ENCODE results near the gene KRT85. TPM values are rescaled to one million over a fixed set of nuclear protein-coding genes. Genes with fewer than 3 reads are reported as not detected.

Gene KRT85
- total and polyA plus RNA-seq, 4 donors: not detected

DNA sequence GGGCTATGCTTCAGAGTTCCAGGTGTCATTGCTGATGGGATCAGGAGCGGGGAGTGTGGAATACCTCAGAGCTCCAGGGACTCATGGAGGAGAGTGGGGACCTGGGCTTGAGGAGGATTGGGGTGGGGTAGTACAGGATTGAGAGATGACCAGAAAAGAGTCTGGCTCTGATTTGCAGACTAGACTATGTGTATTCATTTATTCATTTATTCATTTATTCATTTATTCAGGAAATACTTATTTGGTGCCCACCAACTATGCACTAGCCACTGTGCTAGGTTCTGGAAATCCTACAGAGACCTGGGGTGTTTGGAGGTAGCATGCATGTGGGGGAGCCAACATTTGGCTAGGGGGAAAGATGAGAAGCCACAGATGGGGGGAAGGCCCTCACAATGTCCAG is 45.2 kb downstream of the KRT85 start:
- ATAC-seq (ENCODE audit: low FRiP score) (no peak), DNase-seq (peak in 1 of 2 donors; percentile 42)
- intact Hi-C loops (cut with DNase I): loop anchor here in 1 of 2 donors (5.0 kb wide), 2 partner anchors 40 to 110 kb away; no protein-coding TSS in a partner anchor
- Histone ChIP-seq H3K27me3 (ENCODE audit: control insufficient read depth in 1 of 2, insufficient read depth in 2 of 2, low read length in 1 of 2) (no peaks in the 10 kb centered on the region), H3K4me3 (ENCODE audit: low read length in 2 of 2) (no peak overlapping the region), H3K27ac (ENCODE audit: low read depth in 1 of 2, low read length in 2 of 2) (no peak overlapping the region), H3K4me1 (ENCODE audit: control insufficient read depth in 1 of 2, insufficient read depth in 2 of 2, low read length in 2 of 2) (no peaks in the 10 kb centered on the region), H3K9me3 (ENCODE audit: control insufficient read depth, low read length) (no peaks in the 10 kb centered on the region), H3K36me3 (ENCODE audit: control insufficient read depth in 1 of 2, insufficient read depth in 2 of 2, low read length in 1 of 2) (no peaks in the 10 kb centered on the region)
- WGBS, 2 donors: 97 to 100% methylated on average over 1 of the region's 1 CpG

DNA sequence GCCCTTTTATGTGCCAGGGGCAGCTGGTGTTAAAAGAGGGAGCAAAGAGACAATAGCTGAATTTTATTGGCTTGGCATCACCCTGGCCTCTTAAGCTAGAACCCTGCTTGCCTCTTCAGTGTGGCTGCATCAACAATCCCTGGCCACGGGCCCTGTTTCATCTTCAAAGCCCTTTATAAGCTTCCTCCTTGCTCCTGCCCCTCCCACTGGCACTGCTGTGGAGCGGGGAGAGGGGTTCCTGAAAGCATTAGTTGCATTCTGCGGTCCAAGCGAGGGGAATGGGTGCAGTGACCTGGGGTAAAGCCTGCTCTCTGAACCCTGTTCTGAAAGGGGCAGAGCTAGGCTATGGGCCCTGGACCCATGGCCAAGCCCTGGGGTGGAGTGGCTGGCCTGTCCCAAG is 45.9 kb downstream of the KRT85 start:
- WGBS, 2 donors: 89 to 93% methylated on average over 4 of the region's 4 CpGs
- Histone ChIP-seq H3K4me1 (ENCODE audit: control insufficient read depth in 1 of 2, insufficient read depth in 2 of 2, low read length in 2 of 2) (no peaks in the 10 kb centered on the region), H3K27me3 (ENCODE audit: control insufficient read depth in 1 of 2, insufficient read depth in 2 of 2, low read length in 1 of 2) (no peaks in the 10 kb centered on the region), H3K9me3 (ENCODE audit: control insufficient read depth, low read length) (no peaks in the 10 kb centered on the region), H3K27ac (ENCODE audit: low read depth in 1 of 2, low read length in 2 of 2) (no peak overlapping the region), H3K4me3 (ENCODE audit: low read length in 2 of 2) (no peak overlapping the region), H3K36me3 (ENCODE audit: control insufficient read depth in 1 of 2, insufficient read depth in 2 of 2, low read length in 1 of 2) (no peaks in the 10 kb centered on the region)
- intact Hi-C loops (cut with DNase I): loop anchor here in 1 of 2 donors (5.0 kb wide), 2 partner anchors 39 to 109 kb away; no protein-coding TSS in a partner anchor
- ATAC-seq (ENCODE audit: low FRiP score) (no peak), DNase-seq (peak in 1 of 2 donors; percentile 68)

DNA sequence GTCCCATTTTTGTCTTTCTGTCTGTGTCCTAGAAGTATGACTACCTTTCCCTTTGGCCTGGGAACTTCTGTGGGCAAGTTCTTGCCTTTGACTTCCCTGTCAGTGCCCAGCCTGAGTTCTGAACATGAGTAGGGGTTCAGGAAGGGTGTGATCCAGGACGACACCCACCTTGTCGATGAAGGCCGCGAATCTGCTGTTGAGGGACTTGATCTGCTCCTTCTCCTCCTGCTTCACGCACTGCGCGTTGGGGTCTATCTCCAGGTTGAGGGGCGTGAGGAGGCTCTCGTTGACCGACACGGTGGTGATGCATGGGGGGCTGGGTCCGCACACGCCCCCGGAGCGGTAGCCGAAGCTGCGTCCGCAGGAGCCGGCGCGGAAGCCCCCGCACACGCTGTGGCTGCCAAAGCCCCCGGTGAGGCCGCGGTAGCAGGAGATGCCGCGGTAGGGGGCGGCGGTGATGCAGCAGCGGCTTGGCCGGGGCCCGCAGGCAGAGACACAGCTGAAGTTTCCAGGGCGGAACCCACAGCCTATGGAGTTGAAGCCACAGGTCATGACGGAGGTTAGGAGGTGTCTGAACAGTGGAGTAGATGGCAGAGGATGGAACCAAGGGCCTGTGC is 46.4 kb downstream of the KRT85 start, which contains the start of gene KRT83:
KRT83 (minus strand) TSS at position 615 of the 617 bp plus-strand sequence; CDS start at position 552, 63 bp downstream.
- DNase-seq (peak in 1 of 2 donors; percentile 46), ATAC-seq (ENCODE audit: low FRiP score) (no peak)
- H3K36me3 ChIP-seq (ENCODE audit: control insufficient read depth in 1 of 2, insufficient read depth in 2 of 2, low read length in 1 of 2): no peaks in the 10 kb centered on the region
- no peaks in the 10 kb centered on the region for H3K27me3 ChIP-seq (ENCODE audit: control insufficient read depth in 1 of 2, insufficient read depth in 2 of 2, low read length in 1 of 2)
- H3K4me1 ChIP-seq (ENCODE audit: control insufficient read depth in 1 of 2, insufficient read depth in 2 of 2, low read length in 2 of 2): no peaks in the 10 kb centered on the region
- H3K9me3 ChIP-seq (ENCODE audit: control insufficient read depth, low read length): no peaks in the 10 kb centered on the region
- intact Hi-C loops (cut with DNase I): loop anchor here in 1 of 2 donors (5.0 kb wide), 2 partner anchors 39 to 109 kb away; no protein-coding TSS in a partner anchor
- WGBS, 2 donors: 81 to 83% methylated on average over 32 to 35 of the region's 35 CpGs
- H3K4me3 ChIP-seq (ENCODE audit: low read length in 2 of 2): no peak within 1 kb of the TSS
- H3K27ac ChIP-seq (ENCODE audit: low read depth in 1 of 2, low read length in 2 of 2): no peak within 1 kb of the TSS

DNA sequence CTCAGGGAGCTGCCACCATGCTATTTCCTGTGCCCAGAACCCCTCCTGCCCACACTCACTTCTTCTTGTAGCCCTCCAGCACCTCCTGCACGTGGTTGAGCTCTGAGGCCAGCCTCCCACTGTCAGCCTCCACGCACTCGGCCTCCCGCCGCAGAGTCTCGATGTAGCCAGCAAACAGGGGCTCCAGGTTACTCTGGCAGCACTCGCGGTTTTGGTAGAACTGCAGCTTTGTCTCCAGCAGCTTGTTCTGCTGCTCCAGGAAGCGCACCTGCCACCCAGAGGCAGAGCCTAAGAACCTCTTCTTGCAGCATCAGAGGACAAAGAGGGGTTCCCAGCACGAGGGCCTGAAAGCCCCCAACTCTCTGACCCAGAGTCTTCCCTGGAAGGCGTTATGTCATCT is 48.2 kb downstream of the KRT85 start:
- ATAC-seq (ENCODE audit: low FRiP score) (no peak), DNase-seq (peak in 1 of 2 donors; percentile 57)
- H3K9me3 ChIP-seq (ENCODE audit: control insufficient read depth, low read length): no peaks in the 10 kb centered on the region
- H3K27me3 ChIP-seq (ENCODE audit: control insufficient read depth in 1 of 2, insufficient read depth in 2 of 2, low read length in 1 of 2): no peaks in the 10 kb centered on the region
- H3K4me3 ChIP-seq (ENCODE audit: low read length in 2 of 2): no peak overlapping the region
- H3K36me3 ChIP-seq (ENCODE audit: control insufficient read depth in 1 of 2, insufficient read depth in 2 of 2, low read length in 1 of 2): no peaks in the 10 kb centered on the region
- H3K4me1 ChIP-seq (ENCODE audit: control insufficient read depth in 1 of 2, insufficient read depth in 2 of 2, low read length in 2 of 2): no peaks in the 10 kb centered on the region
- intact Hi-C loops (cut with DNase I): no loop called here
- 83 to 88% methylated on average over 11 of the region's 11 CpGs for WGBS, 2 donors
- no peak overlapping the region for H3K27ac ChIP-seq (ENCODE audit: low read depth in 1 of 2, low read length in 2 of 2)

DNA sequence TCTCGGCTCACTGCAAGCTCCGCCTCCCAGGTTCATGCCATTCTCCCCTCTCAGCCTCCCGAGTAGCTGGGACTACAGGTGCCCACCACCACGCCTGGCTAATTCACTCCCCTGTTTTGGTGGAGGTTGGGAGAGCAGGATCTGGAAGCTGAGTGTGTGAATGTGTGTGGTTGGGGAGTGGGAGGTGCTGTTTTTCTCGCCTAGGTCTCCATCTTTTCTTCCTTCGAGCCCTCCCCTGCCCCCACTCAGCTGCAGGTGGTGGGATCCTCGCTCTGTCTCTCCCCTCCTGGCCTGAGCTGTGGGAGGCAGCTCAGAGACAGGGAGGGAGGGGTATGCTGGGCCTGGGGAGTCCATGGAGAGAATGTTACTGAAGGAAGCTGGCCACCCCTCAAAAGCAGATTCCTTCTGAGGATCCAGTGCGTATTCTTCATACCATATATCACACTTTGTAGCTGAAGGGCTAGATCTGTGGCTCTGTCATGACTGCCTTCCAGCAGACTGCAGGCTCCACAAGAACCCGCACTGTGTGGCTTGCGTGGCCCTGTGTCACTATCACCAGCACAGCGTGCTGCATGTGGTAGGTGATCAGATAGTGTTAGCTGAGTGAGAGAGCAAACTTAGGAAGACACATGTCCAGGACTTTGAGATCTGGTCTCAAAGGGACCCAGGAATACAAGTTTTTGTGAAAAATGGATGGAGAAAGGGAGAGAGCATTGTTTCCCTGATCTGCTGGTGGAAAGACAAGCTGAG is 48.9 kb downstream of the KRT85 start:
- peak in 1 of 2 donors; percentile 43 for DNase-seq
- H3K4me3 ChIP-seq (ENCODE audit: low read length in 2 of 2): no peak overlapping the region
- no peaks in the 10 kb centered on the region for H3K27me3 ChIP-seq (ENCODE audit: control insufficient read depth in 1 of 2, insufficient read depth in 2 of 2, low read length in 1 of 2)
- no peak overlapping the region for H3K27ac ChIP-seq (ENCODE audit: low read depth in 1 of 2, low read length in 2 of 2)
- H3K4me1 ChIP-seq (ENCODE audit: control insufficient read depth in 1 of 2, insufficient read depth in 2 of 2, low read length in 2 of 2): no peaks in the 10 kb centered on the region
- WGBS, 2 donors: 90 to 93% methylated on average over 11 of the region's 11 CpGs
- H3K9me3 ChIP-seq (ENCODE audit: control insufficient read depth, low read length): no peaks in the 10 kb centered on the region
- ATAC-seq (ENCODE audit: low FRiP score): no peak
- no peaks in the 10 kb centered on the region for H3K36me3 ChIP-seq (ENCODE audit: control insufficient read depth in 1 of 2, insufficient read depth in 2 of 2, low read length in 1 of 2)
- intact Hi-C loops (cut with DNase I): no loop called here

DNA sequence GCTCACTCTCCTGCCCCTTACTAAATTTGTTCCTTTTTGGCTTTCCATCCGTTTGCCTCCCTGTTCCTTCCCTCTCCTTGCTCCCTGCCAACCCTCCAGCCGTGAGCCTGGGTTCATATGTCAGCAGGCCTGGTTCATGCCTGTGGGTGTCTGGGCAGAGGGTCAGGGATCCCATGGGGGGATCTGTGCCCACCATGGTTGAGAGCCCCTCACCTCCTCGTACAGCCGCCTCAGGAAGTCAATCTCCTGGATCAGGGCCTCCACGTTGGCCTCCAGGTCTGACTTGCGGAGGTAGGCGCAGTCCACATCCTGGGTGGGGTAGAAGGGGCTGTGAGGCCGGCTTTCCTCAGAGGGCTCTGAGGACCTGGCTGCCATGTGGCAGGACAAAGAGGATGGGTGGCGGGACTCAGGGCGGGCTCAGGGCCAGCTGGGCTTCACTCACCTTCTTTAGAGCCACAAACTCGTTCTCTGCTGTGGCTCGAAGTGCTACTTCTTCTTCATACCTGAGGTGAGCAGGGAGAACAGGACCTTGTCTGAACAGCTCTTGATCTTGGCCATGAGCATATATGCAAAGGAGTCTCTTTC is 49.7 kb downstream of the KRT85 start:
- no peak overlapping the region for H3K4me3 ChIP-seq (ENCODE audit: low read length in 2 of 2)
- ATAC-seq (ENCODE audit: low FRiP score): no peak
- intact Hi-C loops (cut with DNase I): no loop called here
- no peaks in the 10 kb centered on the region for H3K4me1 ChIP-seq (ENCODE audit: control insufficient read depth in 1 of 2, insufficient read depth in 2 of 2, low read length in 2 of 2)
- WGBS, 2 donors: 86 to 95% methylated on average over 12 of the region's 12 CpGs
- no peak overlapping the region for H3K27ac ChIP-seq (ENCODE audit: low read depth in 1 of 2, low read length in 2 of 2)
- no peaks in the 10 kb centered on the region for H3K27me3 ChIP-seq (ENCODE audit: control insufficient read depth in 1 of 2, insufficient read depth in 2 of 2, low read length in 1 of 2)
- H3K36me3 ChIP-seq (ENCODE audit: control insufficient read depth in 1 of 2, insufficient read depth in 2 of 2, low read length in 1 of 2): no peaks in the 10 kb centered on the region
- no peaks in the 10 kb centered on the region for H3K9me3 ChIP-seq (ENCODE audit: control insufficient read depth, low read length)
- no peak for DNase-seq

DNA sequence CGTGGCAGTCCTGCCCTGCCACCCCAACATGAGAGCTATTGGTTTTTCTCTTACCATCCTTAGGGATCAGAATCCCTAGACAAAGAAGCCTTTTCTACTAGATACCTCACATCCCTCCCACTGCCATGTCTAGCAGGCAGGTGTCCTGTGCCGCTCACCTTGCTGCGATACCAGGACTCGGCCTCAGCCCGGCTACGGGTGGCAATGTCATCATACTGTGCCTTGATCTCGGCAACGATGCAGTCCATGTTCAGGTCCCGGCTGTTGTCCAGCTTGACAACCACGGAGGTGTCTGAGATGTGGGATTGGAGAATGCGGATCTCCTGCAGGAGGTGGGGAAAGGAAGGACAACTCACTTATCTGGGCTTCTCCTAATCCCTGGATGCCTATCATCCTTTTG is 50.6 kb downstream of the KRT85 start:
- WGBS, 2 donors: 90 to 96% methylated on average over 11 of the region's 11 CpGs
- no peak for ATAC-seq (ENCODE audit: low FRiP score)
- Histone ChIP-seq H3K9me3 (ENCODE audit: control insufficient read depth, low read length) (no peaks in the 10 kb centered on the region), H3K27me3 (ENCODE audit: control insufficient read depth in 1 of 2, insufficient read depth in 2 of 2, low read length in 1 of 2) (no peaks in the 10 kb centered on the region), H3K4me1 (ENCODE audit: control insufficient read depth in 1 of 2, insufficient read depth in 2 of 2, low read length in 2 of 2) (no peaks in the 10 kb centered on the region), H3K4me3 (ENCODE audit: low read length in 2 of 2) (no peak overlapping the region), H3K27ac (ENCODE audit: low read depth in 1 of 2, low read length in 2 of 2) (no peak overlapping the region), H3K36me3 (ENCODE audit: control insufficient read depth in 1 of 2, insufficient read depth in 2 of 2, low read length in 1 of 2) (no peaks in the 10 kb centered on the region)
- intact Hi-C loops (cut with DNase I): no loop called here
- no peak for DNase-seq

DNA sequence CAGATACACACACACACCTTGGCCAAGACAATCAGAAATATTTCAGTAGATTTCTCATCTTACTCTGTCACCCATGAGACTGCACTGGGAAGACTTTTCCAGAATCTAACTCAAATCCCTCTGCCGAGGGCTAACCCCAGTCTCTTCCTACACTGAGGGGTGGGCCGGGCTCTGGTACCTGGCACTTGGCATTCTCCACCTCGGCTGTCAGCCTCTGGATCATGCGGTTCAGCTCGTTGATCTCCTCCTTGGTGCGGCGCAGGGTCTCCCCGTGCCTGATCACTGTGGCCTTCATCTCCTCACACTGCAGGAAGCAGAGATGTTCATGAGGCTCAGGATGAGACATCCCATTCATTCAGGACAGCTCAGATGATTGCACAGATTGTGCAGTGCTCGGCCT is 51.0 kb downstream of the KRT85 start:
- DNase-seq (no peak), ATAC-seq (ENCODE audit: low FRiP score) (no peak)
- intact Hi-C loops (cut with DNase I): no loop called here
- WGBS, 2 donors: 86 to 93% methylated on average over 9 of the region's 9 CpGs
- Histone ChIP-seq H3K9me3 (ENCODE audit: control insufficient read depth, low read length) (no peaks in the 10 kb centered on the region), H3K27me3 (ENCODE audit: control insufficient read depth in 1 of 2, insufficient read depth in 2 of 2, low read length in 1 of 2) (no peaks in the 10 kb centered on the region), H3K36me3 (ENCODE audit: control insufficient read depth in 1 of 2, insufficient read depth in 2 of 2, low read length in 1 of 2) (no peaks in the 10 kb centered on the region), H3K4me1 (ENCODE audit: control insufficient read depth in 1 of 2, insufficient read depth in 2 of 2, low read length in 2 of 2) (no peaks in the 10 kb centered on the region), H3K4me3 (ENCODE audit: low read length in 2 of 2) (no peak overlapping the region), H3K27ac (ENCODE audit: low read depth in 1 of 2, low read length in 2 of 2) (no peak overlapping the region)

Measured in aorta (tissue), 5 donors.